HEK293T (cell line): ENCODE data around the gene ACADM.
A peak's percentile ranks its signal among the peaks of the same experiment; 100 is the strongest.
"Not testable (repeated sequence)": the region's sequence is repeated elsewhere in the genome, so short reads cannot be mapped to it uniquely, and the experiment has no call there.

ENCODE experiments used
- CTCF ChIA-PET: fragments of 350-600 bp; formaldehyde crosslinking; extraction: SDS; loops from one replicate; lab custom pipeline; 2021; ENCODE audit warnings: antibody characterized with exemption, inconsistent platforms; lab: Yijun Ruan, JAX
- POLR2A ChIA-PET: fragments of 350-600 bp; formaldehyde crosslinking; extraction: SDS; loops from one replicate; lab custom pipeline; 2020; ENCODE audit warnings: antibody characterized with exemption, inconsistent platforms; lab: Yijun Ruan, JAX
- DNase-seq: peaks from one replicate; pipeline ENCODE4 v3.0.0; 2012; ENCODE audit warnings: mixed read lengths; ENCODE audit errors: extremely low spot score
- ARNT ChIP-seq: fragments of 450-650 bp; IDR thresholded peaks from 2 replicates; pipeline ENCODE4 v1.6.1; 2017; ENCODE audit warnings: mild to moderate bottlenecking
- BHLHE40 ChIP-seq: fragments of 450-650 bp; IDR thresholded peaks from 2 replicates; pipeline ENCODE4 v1.6.1; 2016; ENCODE audit warnings: mild to moderate bottlenecking, moderate library complexity, borderline replicate concordance
- CTBP1 ChIP-seq: fragments of 450-650 bp; IDR thresholded peaks from 2 replicates; pipeline ENCODE4 v1.6.1; 2016; ENCODE audit warnings: borderline replicate concordance
- ELF4 ChIP-seq: fragments of 450-650 bp; IDR thresholded peaks from 2 replicates; pipeline ENCODE4 v1.6.1; 2017; ENCODE audit warnings: antibody characterized with exemption
- FOXA1 ChIP-seq: fragments of 450-650 bp; IDR thresholded peaks from 2 replicates; pipeline ENCODE4 v1.6.1; 2016; ENCODE audit warnings: mild to moderate bottlenecking
- FOXK2 ChIP-seq: fragments of 450-650 bp; IDR thresholded peaks from 2 replicates; pipeline ENCODE4 v1.6.1; 2016; ENCODE audit warnings: mild to moderate bottlenecking
- FOXM1 ChIP-seq: fragments of 450-650 bp; IDR thresholded peaks from 2 replicates; pipeline ENCODE4 v1.6.1; 2017; ENCODE audit warnings: mild to moderate bottlenecking, borderline replicate concordance
- HDGF ChIP-seq: fragments of 450-650 bp; IDR thresholded peaks from 2 replicates; pipeline ENCODE4 v1.6.1; 2017; ENCODE audit warnings: antibody characterized with exemption, borderline replicate concordance
- L3MBTL2 ChIP-seq: fragments of 450-650 bp; conservative IDR thresholded peaks from 2 replicates; pipeline ENCODE4 v1.6.1; 2016; ENCODE audit warnings: mild to moderate bottlenecking
- LEF1 ChIP-seq: fragments of 450-650 bp; IDR thresholded peaks from 2 replicates; pipeline ENCODE4 v1.6.1; 2017; ENCODE audit warnings: mild to moderate bottlenecking, borderline replicate concordance
- NFRKB ChIP-seq: fragments of 450-650 bp; IDR thresholded peaks from 2 replicates; pipeline ENCODE4 v1.6.1; 2016; ENCODE audit warnings: mild to moderate bottlenecking, moderate library complexity
- SP1 ChIP-seq: fragments of 450-650 bp; IDR thresholded peaks from 2 replicates; pipeline ENCODE4 v1.6.1; 2017
- SUZ12 ChIP-seq: fragments of 450-650 bp; IDR thresholded peaks from 2 replicates; pipeline ENCODE4 v1.6.1; 2016; ENCODE audit warnings: mild to moderate bottlenecking
- TARDBP ChIP-seq: fragments of 450-650 bp; IDR thresholded peaks from 2 replicates; pipeline ENCODE4 v1.6.1; 2016
- ZNF384 ChIP-seq: fragments of 450-650 bp; IDR thresholded peaks from 2 replicates; pipeline ENCODE4 v1.6.1; 2016
- TF ChIP-seq, protein P1 (sequence below): fragments of 450-650 bp; IDR thresholded peaks from 2 replicates; pipeline ENCODE4 v1.6.1; 2016

The ACADM gene

GRCh38 chr1:75796376-75797272 lies 72.1 kb downstream of the ACADM start, which contains the start of gene MSH4:
Gene MSH4, plus strand, starts transcription at chr1:75796882. Its CDS starts 104 bp downstream, at chr1:75796986.
- TF ChIP-seq FOXA1 (no peak), SP1 (no peak), ELF4 (peak; percentile 40), NFRKB (peak; percentile 52)
- ChIA-PET POLR2A (interaction anchor here (3.0 kb wide), 1 partner anchor 11 kb away, joined by 15 read pairs; the partner anchor contains the start of gene RABGGTB), CTCF (interaction anchor here (0.6 kb wide), 1 partner anchor 13 kb away, joined by 6 read pairs; no protein-coding TSS in a partner anchor)
- peak; percentile 21 for DNase-seq

DNA sequence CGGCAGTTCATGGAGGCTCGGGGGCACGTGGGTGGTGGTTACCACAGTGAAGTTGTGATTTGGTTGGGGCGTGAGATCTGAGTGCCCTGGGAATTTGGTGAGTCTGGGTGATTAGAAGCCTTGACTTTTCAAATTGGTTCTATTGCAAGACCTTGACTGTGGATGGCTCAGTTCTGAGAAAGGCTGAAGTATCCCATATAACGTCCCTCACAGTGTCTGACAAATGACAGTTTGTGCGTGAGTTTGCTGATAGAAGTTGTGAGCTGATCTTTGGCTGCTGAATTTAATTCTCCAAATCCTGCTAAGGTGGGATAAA lies 72.7 kb downstream of the ACADM start:
- no peak for TF ChIP-seq NFRKB
- TF ChIP-seq SUZ12, result no peak
- no peak for TF ChIP-seq ZNF384
- TF ChIP-seq BHLHE40, result no peak
- no peak for TF ChIP-seq FOXA1
- TF ChIP-seq ARNT, result no peak
- TF ChIP-seq FOXM1, result no peak
- TF ChIP-seq L3MBTL2, result no peak
- TF ChIP-seq SP1, result no peak
- TF ChIP-seq CTBP1, result no peak
- TF ChIP-seq TARDBP, result no peak
- no peak for TF ChIP-seq LEF1
- TF ChIP-seq, protein P1, sequence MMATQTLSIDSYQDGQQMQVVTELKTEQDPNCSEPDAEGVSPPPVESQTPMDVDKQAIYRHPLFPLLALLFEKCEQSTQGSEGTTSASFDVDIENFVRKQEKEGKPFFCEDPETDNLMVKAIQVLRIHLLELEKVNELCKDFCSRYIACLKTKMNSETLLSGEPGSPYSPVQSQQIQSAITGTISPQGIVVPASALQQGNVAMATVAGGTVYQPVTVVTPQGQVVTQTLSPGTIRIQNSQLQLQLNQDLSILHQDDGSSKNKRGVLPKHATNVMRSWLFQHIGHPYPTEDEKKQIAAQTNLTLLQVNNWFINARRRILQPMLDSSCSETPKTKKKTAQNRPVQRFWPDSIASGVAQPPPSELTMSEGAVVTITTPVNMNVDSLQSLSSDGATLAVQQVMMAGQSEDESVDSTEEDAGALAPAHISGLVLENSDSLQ, result no peak
- no peak for TF ChIP-seq ELF4
- no peak for TF ChIP-seq HDGF
- no peak for TF ChIP-seq FOXK2
- POLR2A ChIA-PET, result interaction anchor here (3.0 kb wide), 1 partner anchor 11 kb away, joined by 15 read pairs; the partner anchor contains the start of gene RABGGTB
- CTCF ChIA-PET, result no interaction called here
- no peak for DNase-seq

DNA sequence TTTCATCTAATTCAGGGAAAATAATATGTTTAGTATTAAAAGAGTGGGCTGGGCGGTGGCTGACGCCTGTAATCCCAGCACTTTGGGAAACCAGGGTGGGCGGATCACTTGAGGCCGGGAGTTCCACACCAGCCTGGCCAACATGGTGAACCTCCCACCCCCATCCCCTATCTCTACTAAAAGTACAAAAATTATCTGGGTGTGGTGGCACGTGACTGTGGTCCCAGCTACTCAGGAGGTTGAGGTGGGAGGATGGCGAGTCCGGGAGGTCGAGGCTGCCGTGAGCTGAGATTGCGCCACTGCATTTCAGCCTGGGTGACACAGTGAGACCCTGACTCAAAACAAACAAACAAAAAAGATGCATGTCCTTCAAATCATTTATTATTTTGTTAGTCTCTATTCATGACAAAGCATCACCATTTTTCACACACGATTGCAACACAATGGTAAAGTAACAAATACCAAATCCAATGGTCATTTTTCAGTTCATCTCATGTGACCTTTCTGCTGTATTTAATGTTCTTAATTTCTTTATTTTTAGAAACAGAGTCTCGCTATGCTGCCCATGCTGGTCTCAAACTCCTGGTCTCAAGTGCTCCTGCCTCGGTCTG lies 73.2 kb downstream of the ACADM start:
- no peak for DNase-seq
- CTCF ChIA-PET, result no interaction called here
- POLR2A ChIA-PET, result no interaction called here
- TF ChIP-seq FOXM1 (no peak), FOXK2 (0 out of 2 replicates have a peak, but pooled peaks have one; percentile 15)

- DNase-seq, CTCF ChIA-PET, POLR2A ChIA-PET: not testable (repeated sequence)
Observed at GRCh38 chr1:75801480-75801879, 77.0 kb downstream of the ACADM start.

- POLR2A ChIA-PET, result no interaction called here
- CTCF ChIA-PET, result interaction anchor here (0.7 kb wide), 1 partner anchor 12 kb away, joined by 6 read pairs; the partner anchor contains the start of gene MSH4
- TF ChIP-seq SUZ12 (no peak), SP1 (no peak), ZNF384 (no peak), LEF1 (no peak), HDGF (no peak), FOXM1 (no peak), FOXA1 (no peak), NFRKB (no peak), ARNT (no peak), CTBP1 (no peak), TARDBP (no peak), L3MBTL2 (no peak)
- TF ChIP-seq, protein P1, result no peak
Observed at GRCh38 chr1:75808921-75809320, 84.4 kb downstream of the ACADM start.

GRCh38 chr1:75810113-75810512 lies 85.6 kb downstream of the ACADM start:
- POLR2A ChIA-PET, CTCF ChIA-PET, DNase-seq: not testable (repeated sequence)

More at GRCh38 chr1:75808921-75809320, 84.4 kb downstream of the ACADM start:
- no peak for DNase-seq

- CTCF ChIA-PET, result no interaction called here
Observed at GRCh38 chr1:75811211-75811981, 86.9 kb downstream of the ACADM start.

More at GRCh38 chr1:75811211-75811981, 86.9 kb downstream of the ACADM start:
- TF ChIP-seq FOXK2 (no peak), SUZ12 (no peak), ARNT (no peak), SP1 (no peak), FOXM1 (no peak), FOXA1 (no peak), ELF4 (no peak), ZNF384 (no peak), BHLHE40 (no peak)
- POLR2A ChIA-PET, result interaction anchor here (0.9 kb wide), 1 partner anchor 25 kb away, joined by 3 read pairs; the partner anchor contains the start of gene RABGGTB
- DNase-seq, result no peak
